A673 (cell line): ENCODE measurements around the gene BSN.

Source experiments
- EZH2 ChIP-seq: fragments of 200-600 bp; sonication (generic); IDR thresholded peaks from 2 replicates; pipeline ENCODE4 v1.6.1; 2017; ENCODE audit warnings: borderline replicate concordance, low read depth, mild to moderate bottlenecking, mixed read lengths, antibody characterized with exemption, low read length; ENCODE audit not compliant: poor library complexity, severe bottlenecking
- TF ChIP-seq, protein P1 (sequence below): fragments of 300-800, 200-600 bp; sonication (generic); conservative IDR thresholded peaks from 2 replicates; pipeline ENCODE4 v1.5.1; 2017; ENCODE audit warnings: low read depth, mild to moderate bottlenecking, antibody characterized with exemption, low read length, moderate library complexity, mixed read lengths

GRCh38 chr3:49654176-49654825 is 100.0 kb downstream of the BSN start:
- TF ChIP-seq, protein P1, sequence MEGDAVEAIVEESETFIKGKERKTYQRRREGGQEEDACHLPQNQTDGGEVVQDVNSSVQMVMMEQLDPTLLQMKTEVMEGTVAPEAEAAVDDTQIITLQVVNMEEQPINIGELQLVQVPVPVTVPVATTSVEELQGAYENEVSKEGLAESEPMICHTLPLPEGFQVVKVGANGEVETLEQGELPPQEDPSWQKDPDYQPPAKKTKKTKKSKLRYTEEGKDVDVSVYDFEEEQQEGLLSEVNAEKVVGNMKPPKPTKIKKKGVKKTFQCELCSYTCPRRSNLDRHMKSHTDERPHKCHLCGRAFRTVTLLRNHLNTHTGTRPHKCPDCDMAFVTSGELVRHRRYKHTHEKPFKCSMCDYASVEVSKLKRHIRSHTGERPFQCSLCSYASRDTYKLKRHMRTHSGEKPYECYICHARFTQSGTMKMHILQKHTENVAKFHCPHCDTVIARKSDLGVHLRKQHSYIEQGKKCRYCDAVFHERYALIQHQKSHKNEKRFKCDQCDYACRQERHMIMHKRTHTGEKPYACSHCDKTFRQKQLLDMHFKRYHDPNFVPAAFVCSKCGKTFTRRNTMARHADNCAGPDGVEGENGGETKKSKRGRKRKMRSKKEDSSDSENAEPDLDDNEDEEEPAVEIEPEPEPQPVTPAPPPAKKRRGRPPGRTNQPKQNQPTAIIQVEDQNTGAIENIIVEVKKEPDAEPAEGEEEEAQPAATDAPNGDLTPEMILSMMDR = no peak
- no peak for TF ChIP-seq EZH2
